T-helper 22 cell (primary cell): ENCODE data around the gene KIF1B.
A peak's percentile ranks its signal among the peaks of the same experiment; 100 is the strongest.
"Not testable (repeated sequence)": the region's sequence is repeated elsewhere in the genome, so short reads cannot be mapped to it uniquely, and the experiment has no call there.

Experiments
- DNase-seq: peaks from one replicate; pipeline ENCODE4 v3.0.0-alpha.2; 2020; ENCODE audit warnings: low read depth

The KIF1B gene

DNA sequence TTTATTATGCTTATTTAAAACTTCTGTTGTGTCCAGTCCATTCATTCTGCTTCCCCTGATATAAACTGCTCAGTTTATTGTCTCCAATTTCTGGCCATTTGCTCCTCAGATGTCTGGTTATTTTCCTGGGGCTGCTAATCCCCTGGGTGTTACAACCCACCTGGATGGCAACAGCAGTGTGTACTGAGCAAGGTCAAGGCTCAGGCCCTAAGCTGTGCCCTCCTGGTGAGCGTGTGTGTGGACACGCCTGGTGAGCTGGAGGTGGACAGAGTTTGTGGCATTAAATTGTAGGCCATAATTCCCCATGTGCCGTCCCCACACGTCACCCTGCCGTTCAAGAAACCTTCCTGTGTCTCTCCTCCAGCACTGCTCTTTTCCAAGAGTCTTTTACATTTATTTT, 18.1 kb upstream of the KIF1B start:
- no peak for DNase-seq

DNA sequence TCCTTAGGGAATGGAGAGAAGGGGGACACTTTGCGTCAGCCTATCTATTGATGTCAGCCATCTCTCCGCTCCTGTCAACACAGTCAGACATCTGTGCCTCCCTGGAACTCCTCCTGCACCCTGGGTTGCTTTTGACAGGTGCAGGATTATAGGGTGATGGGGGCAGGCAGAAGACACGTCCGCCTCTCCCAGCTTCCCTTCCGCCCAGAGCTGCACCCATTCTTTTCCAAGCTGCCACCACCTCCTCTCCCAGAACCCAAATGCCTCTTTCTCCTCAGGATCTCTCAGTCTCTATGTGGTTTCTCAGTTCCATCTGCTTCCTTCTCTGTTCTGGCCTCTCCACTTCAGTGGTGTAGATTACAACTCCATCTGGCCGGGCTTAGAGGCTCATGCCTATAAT, 17.1 kb upstream of the KIF1B start:
- DNase-seq, result no peak

DNA sequence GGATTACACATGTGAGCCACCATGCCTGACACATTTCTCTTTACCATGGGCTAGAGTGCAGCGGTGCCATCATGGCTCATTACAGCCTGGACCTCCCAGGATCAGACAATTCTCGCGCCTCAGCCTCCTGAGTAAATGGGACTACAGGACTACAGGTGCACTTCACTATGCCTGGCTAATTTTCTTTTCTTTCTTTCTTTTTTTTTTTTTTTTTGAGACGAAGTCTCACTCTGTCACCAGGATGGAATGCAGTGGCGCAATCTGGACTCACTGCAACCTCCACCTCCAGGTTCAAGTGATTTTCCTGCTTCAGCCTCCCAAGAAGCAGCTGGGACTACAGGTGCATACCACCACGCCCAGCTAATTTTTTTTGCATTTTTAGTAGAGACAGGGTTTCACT, 14.8 kb upstream of the KIF1B start:
- no peak for DNase-seq

DNA sequence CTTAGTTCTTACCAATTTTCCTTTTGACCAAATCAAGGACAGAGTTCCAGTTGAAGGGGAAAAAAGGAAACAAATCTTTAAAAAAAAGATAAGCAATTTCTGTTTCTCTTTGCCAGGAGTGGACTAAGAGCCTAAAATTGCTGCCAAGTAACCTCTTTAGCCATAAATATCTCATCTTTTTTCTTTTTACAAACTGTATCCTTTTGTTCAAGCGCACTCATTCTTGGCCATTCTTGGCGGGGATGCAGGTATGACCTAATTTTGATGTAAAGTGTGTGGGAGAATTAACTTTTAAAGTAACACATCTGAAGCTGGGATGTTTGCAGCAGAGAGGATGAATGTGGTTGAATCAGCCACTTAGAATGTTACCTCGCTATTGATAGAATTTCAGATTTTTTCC, 13.4 kb upstream of the KIF1B start:
- no peak for DNase-seq

DNA sequence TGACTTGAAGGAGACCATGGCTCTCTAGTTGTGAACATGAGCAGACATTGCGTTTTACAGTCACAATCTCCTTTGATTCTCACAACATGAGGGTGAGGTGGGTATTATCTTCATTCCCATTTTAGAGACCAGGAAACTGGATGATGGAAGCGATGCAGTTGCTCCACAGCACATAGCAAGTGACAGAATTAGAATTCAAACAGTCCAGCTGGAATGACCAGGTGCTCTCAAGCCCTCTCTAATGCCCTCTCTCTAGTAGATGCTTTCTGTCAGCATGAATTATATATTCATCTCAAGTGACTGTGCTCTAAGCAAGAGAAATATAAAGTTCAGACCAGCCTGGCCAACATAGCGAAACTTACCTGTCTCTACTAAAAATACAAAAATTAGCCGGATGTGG, 9.8 kb upstream of the KIF1B start:
- DNase-seq, result no peak

DNA sequence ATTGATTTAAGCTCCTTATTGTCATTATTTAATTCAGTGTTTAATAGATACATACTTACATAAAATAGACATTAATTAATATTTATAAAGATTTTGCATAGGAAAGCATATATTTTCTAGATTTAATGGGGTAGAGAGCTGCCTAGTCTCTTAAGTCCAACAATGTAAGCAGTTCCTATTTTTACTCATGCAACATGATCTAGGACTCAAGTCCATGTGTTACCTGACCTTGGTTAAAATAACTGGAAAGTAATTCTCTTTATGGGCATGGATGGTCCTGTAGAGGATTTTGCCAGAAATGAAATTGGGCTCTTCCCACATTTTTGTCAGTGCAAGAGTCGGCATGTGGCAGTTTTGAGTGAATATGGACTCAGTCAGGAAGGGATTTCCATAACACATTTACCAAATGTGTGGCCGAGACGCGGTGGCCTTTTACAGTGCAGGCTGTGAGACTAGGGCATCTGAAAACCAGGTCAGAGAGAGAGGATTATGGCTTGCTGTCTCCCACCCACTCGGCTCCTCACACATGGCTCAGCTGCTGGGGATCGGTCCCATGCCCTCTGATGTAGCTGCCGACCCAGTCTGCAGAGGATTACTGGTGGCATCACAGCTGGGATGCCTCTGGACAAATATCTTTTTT, 6.2 kb upstream of the KIF1B start:
- DNase-seq, result no peak

DNA sequence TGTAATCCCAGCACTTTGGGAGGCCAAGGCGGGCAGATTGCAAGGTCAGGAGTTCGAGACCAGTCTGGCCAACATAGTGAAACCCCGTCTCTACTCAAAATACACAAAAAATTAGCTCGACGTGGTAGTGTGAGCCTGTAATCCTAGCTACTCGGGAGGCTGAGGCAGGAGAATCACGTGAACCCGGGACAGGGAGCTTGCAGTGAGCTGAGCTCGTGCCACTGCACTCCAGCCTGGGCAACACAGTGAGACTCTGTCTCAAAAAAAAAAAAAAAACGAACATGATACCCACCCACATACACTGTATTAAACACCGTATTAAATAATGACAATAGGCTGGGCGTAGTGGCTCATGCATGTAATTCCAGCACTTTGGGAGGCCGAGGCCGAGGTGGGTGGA, 5.2 kb upstream of the KIF1B start:
- DNase-seq, result not testable (repeated sequence)

DNA sequence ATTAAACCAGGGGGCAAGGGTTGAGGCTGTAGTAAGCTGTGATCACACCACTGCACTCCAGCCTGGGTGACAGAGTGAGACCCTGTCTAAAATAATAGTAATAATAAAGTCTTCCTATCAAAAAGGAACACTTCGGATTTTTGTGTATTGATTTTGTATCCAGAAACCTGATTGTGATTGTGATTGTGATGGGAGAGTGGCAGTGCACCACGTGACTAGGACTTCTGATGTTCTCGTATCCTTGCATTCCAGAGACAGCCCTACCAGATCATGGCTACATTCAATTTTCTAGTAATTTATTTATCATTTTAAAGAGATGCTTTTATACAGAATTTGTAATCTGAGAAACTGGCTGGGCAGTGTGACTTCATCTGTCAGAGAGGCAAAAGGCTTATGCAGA, 2.6 kb upstream of the KIF1B start:
- no peak for DNase-seq

DNA sequence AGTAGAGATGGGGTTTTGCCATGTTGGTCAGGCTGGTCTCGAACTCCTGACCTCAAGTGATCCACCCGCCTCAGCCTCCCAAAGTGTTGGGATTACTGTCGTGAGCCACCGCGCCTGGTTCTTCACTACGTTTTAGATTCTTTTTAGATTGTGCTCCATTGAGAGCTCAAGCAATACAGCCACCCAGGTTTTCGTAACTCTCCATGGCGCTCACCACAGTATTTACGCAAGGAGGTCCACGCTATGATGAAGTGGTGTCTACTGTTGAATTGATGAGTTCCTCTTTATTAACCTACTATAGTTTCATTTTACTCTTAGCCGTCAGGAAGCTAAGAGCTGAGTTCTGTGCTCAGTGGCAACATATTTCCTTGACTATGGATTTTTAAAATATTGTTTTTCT, 1.8 kb upstream of the KIF1B start:
- no peak for DNase-seq

DNA sequence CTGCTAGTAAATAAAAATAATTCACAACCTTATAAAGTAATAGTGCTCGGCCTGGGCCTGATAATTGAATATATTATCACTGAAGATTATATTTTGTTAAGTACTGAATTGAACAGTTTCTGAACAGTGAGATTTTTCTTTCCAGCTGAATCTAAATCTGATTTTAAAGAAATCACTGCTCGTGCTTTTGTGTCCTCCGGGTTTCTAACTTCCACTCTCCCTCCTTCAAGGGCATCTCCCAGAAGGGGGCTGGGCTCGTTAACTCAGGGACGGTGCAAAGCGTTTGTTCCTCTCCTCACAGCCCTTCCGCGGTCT, 823 bp upstream of the KIF1B start:
- DNase-seq, result peak; percentile 1

DNA sequence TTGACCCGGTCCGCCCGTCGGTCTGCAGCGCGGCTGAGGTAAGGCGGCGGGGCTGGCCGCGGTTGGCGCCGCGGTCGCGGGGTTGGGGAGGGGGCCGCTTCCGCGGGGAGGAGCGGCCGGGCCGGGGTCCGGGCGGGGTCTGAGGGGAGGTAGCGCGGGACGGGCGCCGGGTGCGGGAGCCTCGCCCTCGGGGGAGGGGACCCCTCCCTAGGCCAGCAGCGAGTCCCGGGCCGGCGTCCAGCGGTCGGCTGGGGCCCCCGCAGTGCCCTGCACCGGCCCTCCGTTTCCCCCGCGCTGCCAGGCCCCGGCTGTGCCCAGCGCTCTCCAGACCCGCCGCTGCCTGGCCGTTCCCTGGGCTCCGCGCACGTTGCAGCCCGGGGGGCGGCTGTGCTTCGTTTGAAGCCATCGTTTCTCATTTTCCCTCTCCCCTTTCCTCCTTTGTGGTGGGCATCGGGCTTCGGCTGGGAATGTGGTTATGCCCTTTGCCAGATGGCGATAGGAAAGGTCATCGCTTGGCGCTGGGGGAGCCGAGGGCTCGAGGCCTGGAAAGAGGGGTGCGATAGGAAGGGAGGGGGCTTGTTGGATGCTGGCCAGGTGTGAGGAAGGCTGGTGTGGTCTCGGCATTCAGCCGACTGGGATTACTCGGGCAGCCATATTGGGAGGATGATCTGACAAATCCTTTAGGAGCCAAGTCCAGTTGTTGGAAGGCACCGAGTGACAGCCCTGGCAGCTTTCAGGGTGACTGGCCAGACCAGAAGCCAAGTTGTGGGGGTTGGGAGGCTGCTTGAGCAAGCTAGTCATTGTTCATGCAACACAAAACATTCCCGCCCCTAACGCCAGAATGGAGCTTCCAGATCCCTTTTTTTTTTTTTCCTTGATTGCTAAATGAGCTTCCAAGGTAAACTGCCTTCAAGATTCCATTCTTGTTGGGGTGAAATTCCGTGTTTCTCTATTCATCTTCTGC, 753 bp downstream of the KIF1B start:
- DNase-seq, result no peak

DNA sequence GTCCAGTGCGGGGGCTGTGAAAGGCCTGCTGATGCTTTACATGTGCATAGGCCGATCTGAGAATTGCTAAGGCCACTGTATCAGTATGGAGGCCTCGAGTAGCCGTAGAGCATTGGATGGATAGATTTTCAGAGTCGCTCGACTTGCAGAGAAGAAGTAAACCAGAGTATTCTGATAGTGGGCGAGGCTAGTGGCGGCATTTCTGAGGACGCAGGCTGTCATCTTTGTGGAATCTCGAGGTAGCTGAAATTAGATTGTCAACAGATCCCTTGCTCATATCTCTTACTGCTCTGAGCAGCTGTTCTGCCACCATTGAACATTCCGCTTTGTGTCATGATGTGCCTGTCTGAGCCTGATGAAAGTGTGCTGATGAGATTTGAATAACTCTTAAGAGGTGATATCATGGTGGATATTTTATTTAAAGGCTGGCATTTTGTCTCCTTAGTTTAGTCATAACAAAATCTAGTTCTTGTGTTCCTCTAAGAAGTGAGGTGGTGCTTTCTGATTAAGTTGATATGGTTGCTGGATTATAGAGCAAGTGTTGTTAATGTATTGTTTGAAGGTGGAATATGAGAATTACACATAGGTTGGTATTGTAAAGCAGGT, 1.5 kb downstream of the KIF1B start:
- DNase-seq, result no peak

DNA sequence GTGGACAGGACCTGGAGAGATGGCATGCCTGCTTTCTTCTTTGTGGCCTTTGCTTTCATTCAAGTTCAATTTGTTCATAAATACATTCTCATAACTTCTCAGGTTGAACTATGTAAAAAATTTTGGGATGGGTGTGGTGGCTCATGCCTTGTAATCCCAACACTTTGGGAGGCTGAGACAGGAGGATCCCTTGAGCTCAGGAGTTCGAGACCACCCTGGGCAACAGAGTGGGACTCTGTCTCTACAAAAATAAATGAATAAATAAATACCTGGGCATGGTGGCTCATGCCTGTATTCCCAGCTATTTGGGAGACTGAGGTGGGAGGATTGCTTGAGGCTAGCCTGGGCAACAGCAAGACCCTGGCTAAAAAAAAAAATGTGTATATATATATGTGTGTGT, 2.1 kb downstream of the KIF1B start:
- DNase-seq, result no peak

DNA sequence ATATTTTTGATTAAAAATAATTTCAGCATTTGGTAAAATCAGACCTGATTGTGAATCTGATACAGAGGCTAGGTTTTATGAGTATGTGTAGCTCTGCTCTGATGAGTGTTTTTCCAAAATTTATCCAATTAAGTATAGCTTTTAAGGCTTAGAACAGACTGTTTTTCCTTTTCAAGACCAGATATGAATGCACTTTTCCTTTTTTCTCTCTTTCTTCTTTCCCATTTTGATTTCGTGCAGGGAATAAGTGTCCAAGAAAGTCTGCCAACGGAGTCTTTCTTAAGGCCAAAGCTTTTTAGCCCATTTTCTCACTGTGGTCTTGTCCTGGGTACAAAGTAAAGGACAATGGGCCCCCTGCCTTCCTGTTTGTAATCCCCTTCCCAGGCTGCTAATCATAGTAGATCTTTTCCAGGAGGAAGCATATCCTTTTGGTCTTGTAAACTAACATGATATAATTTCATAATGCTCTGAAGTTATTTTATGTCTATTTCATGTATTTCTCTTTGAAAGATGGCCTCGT, 2.9 kb downstream of the KIF1B start:
- no peak for DNase-seq

DNA sequence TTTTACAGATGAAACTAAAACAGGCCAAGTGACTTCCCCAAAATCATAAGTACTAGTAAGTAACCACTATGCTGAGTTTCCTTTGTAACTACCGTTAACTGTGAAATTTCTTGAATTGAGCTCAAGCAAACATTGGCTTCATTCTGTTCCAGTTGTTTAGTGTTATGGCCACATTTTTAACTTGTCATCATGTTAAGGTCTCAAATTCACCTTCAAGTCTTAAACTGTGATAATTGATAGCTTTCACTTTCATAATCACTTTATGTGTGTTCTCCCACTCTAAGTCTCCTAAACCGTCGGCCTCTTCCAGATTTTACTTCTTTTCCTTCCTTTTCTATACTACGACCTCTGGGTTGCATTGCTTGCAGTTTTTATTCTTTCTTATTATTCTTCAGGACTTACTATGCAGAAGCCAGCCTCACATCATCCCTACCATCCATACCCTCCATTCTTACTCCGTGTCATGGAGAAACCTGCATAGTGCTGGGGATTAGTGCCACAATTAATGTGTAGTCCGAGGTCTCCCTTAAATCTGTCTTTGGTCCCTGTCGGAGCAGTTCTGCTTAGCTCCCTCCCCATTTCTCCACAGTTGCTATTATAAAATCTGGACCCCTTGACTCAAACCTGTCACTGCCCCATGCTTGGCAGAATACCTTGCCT, 5.8 kb downstream of the KIF1B start:
- DNase-seq, result no peak

DNA sequence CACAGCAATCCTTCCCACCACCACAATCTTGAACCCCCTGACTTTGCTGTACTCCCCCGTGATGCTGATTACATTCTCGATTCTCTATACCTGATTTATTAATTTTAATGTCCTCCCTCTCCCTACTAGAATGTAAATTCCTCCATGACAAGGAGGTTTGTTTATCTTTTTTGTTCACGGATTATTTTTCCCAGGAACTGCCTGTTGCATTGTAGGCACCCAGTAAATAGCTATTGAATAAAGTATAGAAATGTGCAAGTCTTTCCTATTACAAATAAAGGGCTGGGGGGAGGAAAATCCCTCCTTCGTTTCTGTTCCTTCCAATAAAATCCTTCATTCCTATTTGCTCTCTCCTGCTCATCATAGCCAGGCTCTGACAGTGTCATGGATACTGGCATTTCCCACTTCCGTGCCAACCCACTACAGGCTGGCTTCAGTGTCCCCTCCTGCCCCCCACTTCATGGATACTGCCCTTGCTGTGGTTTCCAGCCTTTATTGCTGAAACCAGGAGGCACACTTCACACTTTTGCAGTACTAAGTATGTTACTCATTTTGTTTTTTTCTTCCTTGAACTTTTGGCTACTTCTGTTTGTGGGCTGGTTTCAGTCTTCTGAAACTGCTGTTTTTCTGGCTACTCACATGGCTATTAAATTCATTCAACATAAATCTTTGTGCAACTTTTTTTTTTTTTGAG, 7.5 kb downstream of the KIF1B start:
- DNase-seq, result no peak

DNA sequence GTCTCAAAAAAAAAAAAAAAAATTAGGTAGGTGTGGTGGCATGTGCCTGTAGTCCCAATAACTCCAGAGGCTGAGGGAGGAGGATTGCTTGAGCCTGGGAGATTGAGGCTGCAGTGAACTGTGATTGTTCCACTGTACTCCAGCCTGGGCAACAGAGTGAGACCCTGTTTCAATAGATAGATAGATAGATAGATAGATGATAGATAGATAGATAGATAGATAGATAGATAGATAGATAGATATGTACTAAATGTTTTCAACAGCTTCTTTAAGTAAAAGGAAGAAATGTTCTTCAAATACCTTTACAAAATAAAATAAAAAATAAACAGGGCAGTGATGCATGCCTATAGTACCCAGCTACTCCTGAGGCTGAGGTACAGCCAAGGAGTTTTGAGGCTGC, 9.8 kb downstream of the KIF1B start:
- no peak for DNase-seq

DNA sequence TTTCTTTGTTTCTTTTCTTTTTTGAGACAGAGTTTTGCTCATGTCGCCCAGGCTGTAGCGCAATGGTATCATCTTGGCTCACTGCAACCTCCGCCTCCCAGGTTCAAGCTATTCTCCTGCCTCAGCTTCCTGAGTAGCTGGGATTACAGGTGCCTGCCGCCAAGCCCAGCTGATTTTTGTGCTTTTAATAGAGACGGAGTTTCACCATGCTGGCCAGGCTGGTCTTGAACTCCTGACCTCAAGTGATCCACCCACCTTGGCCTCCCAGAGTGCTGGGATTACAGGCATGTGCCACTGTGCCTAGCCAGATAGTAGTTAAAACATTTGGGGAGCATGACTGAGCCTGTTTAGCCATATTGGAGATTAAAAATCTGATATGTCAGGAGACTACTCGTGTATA, 10.3 kb downstream of the KIF1B start:
- DNase-seq, result not testable (repeated sequence)

DNA sequence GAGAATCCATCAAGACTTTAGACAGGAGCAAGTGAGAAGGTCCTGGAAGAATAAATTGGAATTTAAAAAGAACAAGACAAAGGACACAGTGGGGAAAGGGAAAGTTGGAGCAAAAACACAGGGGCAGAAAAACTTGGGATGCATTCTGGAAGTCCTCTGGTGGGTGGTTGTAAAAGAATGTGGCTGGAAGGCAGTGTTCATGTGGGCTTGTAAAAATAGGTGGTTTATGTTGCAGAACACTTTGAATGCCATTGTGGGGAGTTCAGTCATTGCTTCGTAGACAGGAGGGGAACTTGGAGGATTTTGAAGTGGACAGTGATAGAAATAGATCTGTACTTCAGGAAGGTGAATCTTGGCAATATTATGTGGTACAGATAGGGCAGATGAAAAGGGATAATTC, 15.2 kb downstream of the KIF1B start:
- DNase-seq, result no peak

DNA sequence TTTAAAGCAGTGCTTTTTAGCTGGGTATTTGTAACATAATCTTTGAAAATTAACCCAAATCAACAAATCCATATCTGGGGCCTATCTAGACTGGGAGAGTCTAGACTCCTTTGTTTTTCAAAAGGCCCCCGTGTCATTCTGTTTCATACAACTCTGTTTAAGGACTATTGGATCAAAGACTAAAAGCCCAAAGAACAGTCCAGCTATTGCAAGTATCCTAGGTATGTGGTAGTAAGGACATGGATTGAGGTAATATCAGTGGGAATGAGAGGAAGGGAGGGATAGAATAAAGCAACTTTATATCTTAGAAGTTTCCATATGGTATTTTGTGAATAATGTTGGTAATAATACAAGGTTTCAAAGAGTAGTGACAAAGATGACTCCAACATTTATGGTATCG, 18.2 kb downstream of the KIF1B start:
- DNase-seq, result no peak

DNA sequence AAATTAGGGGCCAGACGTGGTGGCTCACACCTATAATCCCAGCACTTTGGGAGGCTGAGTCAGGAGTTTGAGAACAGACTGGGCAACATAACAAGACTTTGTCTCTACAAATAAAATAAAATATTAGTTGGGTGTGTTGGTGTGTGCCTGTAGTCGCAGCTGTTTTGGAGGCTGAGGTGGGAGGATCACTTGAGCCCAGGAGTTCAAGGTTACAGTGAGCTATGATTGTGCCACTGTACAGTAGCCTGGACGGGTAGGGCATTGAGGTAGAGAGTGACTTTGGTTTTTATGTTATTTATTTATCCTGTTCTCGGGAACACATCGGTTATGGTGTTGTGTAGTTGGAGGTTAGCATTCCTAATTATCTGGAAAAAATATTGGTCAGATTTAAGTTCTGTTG, 19.5 kb downstream of the KIF1B start:
- DNase-seq, result no peak

DNA sequence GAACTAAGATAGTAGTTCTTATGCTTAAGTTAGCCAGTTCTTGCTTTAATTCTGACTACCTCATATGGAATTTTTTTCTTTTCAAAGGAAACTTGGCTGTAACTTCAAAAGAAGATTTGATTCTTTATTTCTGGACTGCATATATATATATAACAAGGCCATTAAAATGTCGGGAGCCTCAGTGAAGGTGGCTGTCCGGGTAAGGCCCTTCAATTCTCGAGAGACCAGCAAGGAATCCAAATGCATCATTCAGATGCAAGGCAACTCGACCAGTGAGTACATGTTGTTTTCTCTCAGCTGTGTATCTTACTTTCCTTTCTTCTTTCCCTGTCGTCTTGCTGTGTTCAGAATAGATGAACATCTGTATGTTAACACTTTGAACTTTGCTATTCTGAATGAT, 21.8 kb downstream of the KIF1B start:
- no peak for DNase-seq
